ENCODE results near the gene UBB. TPM values are rescaled to one million over a fixed set of nuclear protein-coding genes. Genes with fewer than 3 reads are reported as not detected.

UBB gene
- total and polyA plus RNA-seq, 2 of the 4 experiments (the other 2 are of a cell fraction): 2,561 to 4,283 TPM

- H3K4me1 ChIP-seq (ENCODE audit: control insufficient read depth, insufficient read depth, low read length): peaks cover 34% of the 10 kb centered on the region
- POLR2A ChIA-PET (ENCODE audit: unreplicated experiment): no interaction called here
Measured at GRCh38 chr17:16417399-16417798, 36.5 kb downstream of the UBB start.

More at GRCh38 chr17:16417399-16417798, 36.5 kb downstream of the UBB start:
- no peaks in the 10 kb centered on the region for H3K27me3 ChIP-seq (ENCODE audit: control insufficient read depth, insufficient read depth, low read length)
- intact Hi-C loops (cut with micrococcal nuclease): loop anchor here (5.0 kb wide), 1 partner anchor 960 kb away; no protein-coding TSS in a partner anchor
- peaks cover 0 to 54% of the 10 kb centered on the region in 2 experiments; a peak in 2 of 4 replicates for H3K79me1 ChIP-seq (ENCODE audit: low read depth in 1 of 2, low read length in 2 of 2)
- CTCF ChIA-PET: no interaction called here
- ATAC-seq (ENCODE audit: low read depth) (no peak), DNase-seq (no peak)
- no peak overlapping the region for H3K9ac ChIP-seq (ENCODE audit: low read depth, low read length)
- no peaks in the 10 kb centered on the region for H3K36me3 ChIP-seq (ENCODE audit: control insufficient read depth, insufficient read depth, low read length)
- H3K9me3 ChIP-seq (ENCODE audit: control insufficient read depth, insufficient read depth, low read length): no peaks in the 10 kb centered on the region
- no peak overlapping the region for H3K56ac ChIP-seq (ENCODE audit: extremely low read depth, insufficient read depth, low read length)
- H3K18ac ChIP-seq (ENCODE audit: low read depth, low read length): no peak overlapping the region
- peaks cover 37% of the 10 kb centered on the region for H3K9me1 ChIP-seq (ENCODE audit: insufficient read depth, low read length)
- H4K20me1 ChIP-seq (ENCODE audit: insufficient read depth, low read length): peaks cover 7% of the 10 kb centered on the region
- H2AK9ac ChIP-seq (replicated peaks; ENCODE audit: low read depth, low read length, poor library complexity): peak overlapping the region; percentile 71
- peak overlapping the region; percentile 47 for H3K4ac ChIP-seq (ENCODE audit: low read depth, low read length)
- peak overlapping the region; percentile 85; the same call in 1 of the 3 replicates for H2BK15ac ChIP-seq (ENCODE audit: low read depth, low read length)
- dilution Hi-C loops (cut with HindIII; ENCODE audit: low sequenced_read_pairs, unreplicated experiment): no loop called here
- no peak overlapping the region for H3K4me3 ChIP-seq (ENCODE audit: insufficient read depth, low read depth, low read length)
- no peak overlapping the region for H3K23ac ChIP-seq (ENCODE audit: low read depth, low read length)
- BruUV-seq (replicated peaks): no TSS peak
- no peak overlapping the region for H3K4me2 ChIP-seq (ENCODE audit: low read depth, low read length)
- H2AK5ac ChIP-seq (ENCODE audit: low read depth, low read length): peak overlapping the region; percentile 84
- no peak overlapping the region for H2AFZ ChIP-seq (replicated peaks; ENCODE audit: low read length, poor library complexity)
- H4K5ac ChIP-seq (ENCODE audit: low read depth, low read length): no peak overlapping the region
- H2BK120ac ChIP-seq (ENCODE audit: low read depth, low read length): peak overlapping the region; percentile 52
- H3K27ac ChIP-seq (ENCODE audit: insufficient read depth, low read length): no peak overlapping the region
- peak overlapping the region; percentile 37; the same call in 1 of the 2 replicates for H4K91ac ChIP-seq (ENCODE audit: insufficient read depth, low read depth, low read length)
- no peak overlapping the region for H4K8ac ChIP-seq (ENCODE audit: low read depth in 2 of 2, low read length in 2 of 2)
- peak overlapping the region; percentile 34; the same call in 1 of the 2 replicates for H2BK20ac ChIP-seq (ENCODE audit: low read depth, low read length)
- no peak overlapping the region for H3K14ac ChIP-seq (replicated peaks; ENCODE audit: low read depth, low read length)
- in situ Hi-C loops (cut with MboI; ENCODE audit: low sequenced_read_pairs): no loop called here
- TF ChIP-seq FOS (IDR thresholded peaks at IDR 0.05; ENCODE audit: low read depth, low read length) (no peak), CEBPB (IDR thresholded peaks at IDR 0.05; ENCODE audit: low read depth, low read length) (no peak), RAD21 (IDR thresholded peaks at IDR 0.05; ENCODE audit: low read length) (no peak), MAFK (IDR thresholded peaks at IDR 0.05; ENCODE audit: low read depth, low read length) (no peak), POLR2A (IDR thresholded peaks at IDR 0.05; ENCODE audit: low read depth, low read length) (no peak), USF2 (IDR thresholded peaks at IDR 0.05; ENCODE audit: low read depth, low read length) (no peak), CHD1 (IDR thresholded peaks at IDR 0.05; ENCODE audit: low read depth, low read length) (no peak), MXI1 (IDR thresholded peaks at IDR 0.05; ENCODE audit: borderline replicate concordance, low read depth, low read length) (no peak), BHLHE40 (IDR thresholded peaks at IDR 0.05; ENCODE audit: low read depth, low read length) (no peak), RFX5 (IDR thresholded peaks at IDR 0.05; ENCODE audit: low read depth, low read length) (no peak), SMC3 (IDR thresholded peaks at IDR 0.05; ENCODE audit: low read depth, low read length) (no peak), RCOR1 (IDR thresholded peaks at IDR 0.05; ENCODE audit: insufficient replicate concordance, low read length) (no peak), ELK1 (IDR thresholded peaks at IDR 0.05; ENCODE audit: borderline replicate concordance, low read depth, low read length) (no peak)
- H2BK5ac ChIP-seq (ENCODE audit: low read depth, low read length, poor library complexity, severe bottlenecking): no peak overlapping the region
- WGBS, 2 experiments (ENCODE audit: extremely low coverage in 2 of 2, insufficient read length in 1 of 2): 100% methylated on average over 2 of the region's 7 CpGs; no CpG with 5 or more reads in 1 of the 2 experiments
